Stimulated activated CD4-positive, alpha-beta T cell treated with anti-CD3 and anti-CD28 coated beads, Interleukin-2, amount 100 ng/mL, for 24 hours (primary cell): ENCODE measurements around the gene RIPOR1.
"Not testable (repeated sequence)": the region's sequence is repeated elsewhere in the genome, so short reads cannot be mapped to it uniquely, and the experiment has no call there.

Experiments
- DNase-seq, 2 donors: peaks; one replicate each; pipeline ENCODE4 v3.0.0-alpha.2; 2020

The RIPOR1 gene, protein sequence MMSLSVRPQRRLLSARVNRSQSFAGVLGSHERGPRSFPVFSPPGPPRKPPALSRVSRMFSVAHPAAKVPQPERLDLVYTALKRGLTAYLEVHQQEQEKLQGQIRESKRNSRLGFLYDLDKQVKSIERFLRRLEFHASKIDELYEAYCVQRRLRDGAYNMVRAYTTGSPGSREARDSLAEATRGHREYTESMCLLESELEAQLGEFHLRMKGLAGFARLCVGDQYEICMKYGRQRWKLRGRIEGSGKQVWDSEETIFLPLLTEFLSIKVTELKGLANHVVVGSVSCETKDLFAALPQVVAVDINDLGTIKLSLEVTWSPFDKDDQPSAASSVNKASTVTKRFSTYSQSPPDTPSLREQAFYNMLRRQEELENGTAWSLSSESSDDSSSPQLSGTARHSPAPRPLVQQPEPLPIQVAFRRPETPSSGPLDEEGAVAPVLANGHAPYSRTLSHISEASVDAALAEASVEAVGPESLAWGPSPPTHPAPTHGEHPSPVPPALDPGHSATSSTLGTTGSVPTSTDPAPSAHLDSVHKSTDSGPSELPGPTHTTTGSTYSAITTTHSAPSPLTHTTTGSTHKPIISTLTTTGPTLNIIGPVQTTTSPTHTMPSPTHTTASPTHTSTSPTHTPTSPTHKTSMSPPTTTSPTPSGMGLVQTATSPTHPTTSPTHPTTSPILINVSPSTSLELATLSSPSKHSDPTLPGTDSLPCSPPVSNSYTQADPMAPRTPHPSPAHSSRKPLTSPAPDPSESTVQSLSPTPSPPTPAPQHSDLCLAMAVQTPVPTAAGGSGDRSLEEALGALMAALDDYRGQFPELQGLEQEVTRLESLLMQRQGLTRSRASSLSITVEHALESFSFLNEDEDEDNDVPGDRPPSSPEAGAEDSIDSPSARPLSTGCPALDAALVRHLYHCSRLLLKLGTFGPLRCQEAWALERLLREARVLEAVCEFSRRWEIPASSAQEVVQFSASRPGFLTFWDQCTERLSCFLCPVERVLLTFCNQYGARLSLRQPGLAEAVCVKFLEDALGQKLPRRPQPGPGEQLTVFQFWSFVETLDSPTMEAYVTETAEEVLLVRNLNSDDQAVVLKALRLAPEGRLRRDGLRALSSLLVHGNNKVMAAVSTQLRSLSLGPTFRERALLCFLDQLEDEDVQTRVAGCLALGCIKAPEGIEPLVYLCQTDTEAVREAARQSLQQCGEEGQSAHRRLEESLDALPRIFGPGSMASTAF

DNA sequence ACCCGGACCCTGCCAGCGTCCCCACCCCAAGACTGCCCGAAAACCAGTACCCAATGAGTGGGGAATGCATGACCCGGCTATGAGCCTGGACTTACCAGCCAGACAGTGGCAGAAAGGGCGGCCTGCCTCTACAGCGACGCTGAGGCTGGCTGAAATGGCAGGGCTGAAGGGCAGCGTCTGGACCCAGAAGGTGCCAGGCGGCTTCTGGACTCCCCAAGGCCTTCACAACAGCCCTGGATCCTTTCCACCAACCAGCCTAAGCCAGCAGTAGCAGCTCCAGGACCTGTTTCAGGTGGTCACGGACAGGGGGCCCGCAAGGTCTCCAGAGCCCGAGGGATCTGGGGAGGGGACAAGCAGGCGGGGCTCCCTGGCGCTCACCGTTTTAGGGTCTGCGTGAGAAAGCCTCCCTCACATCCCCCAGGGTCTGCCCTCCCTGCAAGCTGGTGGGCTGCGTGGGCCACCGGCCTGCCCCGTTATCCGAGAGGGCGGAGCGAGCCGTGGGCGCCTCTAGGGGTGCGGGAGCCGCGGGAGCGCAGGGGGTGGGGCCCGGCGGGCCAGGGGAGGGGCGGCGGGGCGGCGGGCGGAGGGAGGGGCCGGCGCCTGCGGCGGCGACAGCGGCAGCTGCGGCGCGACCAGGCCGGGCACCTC lies at the start of gene RIPOR1:
RIPOR1 (plus strand) TSS at position 608 of the 648 bp plus-strand sequence. CDS start 9,618 bp downstream, outside the sequence.
- DNase-seq = peak; percentile 51 to 68

DNA sequence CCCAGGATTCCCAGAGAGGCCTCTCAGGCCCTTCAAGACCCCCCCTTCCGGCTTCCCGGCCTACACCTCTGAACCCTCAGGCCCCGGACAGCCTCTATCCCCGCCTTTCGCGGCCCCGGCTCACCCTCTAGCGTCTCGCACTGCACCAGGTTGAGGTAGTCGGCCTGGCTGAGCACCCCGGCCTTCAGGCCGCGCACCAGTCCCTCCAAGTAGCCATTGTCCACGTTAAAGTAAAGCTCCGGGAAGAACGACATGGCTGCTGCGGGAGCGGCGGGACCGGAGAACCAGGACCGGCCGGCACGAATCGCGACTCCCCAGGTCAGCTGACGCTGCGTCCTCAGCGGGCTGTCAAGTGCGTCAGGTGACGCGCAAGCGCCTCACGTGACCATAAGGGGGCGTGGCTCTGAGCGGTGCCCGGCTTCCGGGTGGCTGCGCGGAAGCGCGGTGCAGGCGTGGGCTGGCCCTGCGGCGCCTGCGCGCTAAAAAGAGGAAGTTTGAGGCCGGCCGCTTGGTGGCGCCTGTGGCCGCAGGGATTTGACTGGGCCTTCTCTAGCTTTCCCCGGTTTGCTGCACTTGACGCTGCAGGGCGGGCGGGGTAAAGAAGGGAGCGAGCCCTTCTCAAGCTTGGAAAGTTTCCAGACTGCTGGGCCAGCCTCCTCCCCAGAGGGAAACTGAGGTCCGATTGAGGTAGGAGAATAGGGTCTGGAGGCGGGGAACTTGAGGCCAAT lies 47.6 kb upstream of the RIPOR1 start, which contains the start of gene ATP6V0D1:
ATP6V0D1 (minus strand) TSS at position 325 of the 728 bp plus-strand sequence; CDS start at position 254, 71 bp downstream.
- DNase-seq = peak; percentile 99

DNA sequence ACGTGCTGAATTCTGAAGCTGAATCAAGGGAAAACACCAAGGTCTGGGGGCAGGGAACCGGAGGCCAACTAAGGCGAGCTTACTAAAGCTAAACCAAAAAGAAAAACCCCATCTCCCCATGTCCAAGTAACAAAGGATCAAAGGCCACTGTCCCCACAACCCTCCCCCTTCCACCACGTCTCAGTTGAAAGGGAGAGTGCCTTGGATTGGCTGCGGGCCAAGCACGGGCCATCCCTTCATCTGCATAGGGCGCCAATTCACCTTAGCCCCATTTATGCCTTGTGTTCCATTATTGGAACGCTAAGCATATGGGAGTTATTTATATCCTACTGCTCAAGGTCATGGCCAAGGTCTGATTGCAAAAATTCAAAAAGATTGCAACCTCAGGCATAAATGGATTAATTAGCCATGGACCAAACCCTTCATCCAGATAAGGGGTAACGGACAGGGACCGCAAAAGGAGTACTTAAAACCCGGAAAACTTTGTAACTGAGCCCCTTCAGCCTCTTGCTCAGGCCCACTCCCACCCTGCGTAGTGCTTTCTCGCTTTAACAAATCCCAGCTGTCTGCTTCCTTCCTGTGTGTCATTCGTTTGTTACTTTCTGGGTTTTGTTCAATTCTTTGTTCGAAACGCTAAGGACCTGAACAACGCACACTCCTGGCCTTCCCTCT lies 46.9 kb upstream of the RIPOR1 start:
- DNase-seq = peak; percentile 50 to 71

DNA sequence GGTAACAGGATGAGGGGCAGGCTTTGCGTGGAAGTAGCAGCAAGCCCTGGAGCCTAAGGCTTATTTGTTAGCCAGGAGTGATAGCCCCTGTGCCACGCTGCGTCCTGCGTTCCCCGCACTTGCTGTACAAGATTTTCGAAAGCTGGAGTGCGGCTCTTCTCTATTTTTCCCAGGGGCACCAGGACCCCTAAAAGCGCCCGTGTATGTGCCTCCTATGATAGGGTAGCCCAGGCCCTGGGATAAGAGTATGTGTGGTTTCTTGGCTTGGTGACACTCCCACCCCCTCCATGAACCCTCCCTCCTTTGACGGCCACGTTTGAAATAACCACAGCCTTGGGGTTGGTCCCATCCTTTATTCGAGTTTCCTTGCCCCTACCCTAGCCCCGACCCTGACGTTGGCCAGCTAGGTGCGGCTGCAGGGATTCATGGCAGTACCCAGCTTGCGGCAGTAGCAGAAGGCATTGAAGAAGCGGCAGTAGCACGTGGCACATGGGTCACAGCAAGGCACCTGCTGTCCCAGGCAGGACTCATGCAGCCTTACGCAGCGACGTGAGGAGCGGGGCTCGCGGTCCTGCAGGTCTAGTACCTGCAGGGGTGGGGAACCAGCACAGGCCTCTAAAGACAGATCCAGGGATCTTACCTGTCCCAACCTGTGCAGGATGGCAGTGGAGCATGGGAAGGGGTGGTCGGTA lies 46.2 kb upstream of the RIPOR1 start:
- peak; percentile 17 to 26 for DNase-seq

DNA sequence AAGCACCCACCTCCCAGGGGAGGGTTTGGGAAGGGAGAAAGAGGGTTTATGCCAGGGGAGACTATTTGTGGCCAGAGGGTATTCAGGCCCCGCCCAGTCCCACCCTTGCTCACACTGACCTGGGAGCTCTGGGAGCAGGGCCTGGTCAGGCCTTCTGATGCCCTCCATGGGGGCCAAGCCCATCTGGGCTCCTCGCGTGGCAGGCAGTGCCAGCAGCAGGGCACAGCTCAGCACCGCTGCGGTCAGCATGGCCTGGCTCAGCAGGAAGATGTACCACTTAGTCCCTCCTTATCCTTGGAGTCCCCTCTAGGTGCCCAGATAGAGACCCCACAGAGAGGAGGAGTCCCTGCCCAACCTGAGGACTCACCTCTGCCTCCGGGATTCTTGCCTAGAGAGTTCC lies 45.5 kb upstream of the RIPOR1 start, which contains the start of gene AGRP:
AGRP (minus strand) TSS at position 398 of the 400 bp plus-strand sequence; CDS start at position 249, 149 bp downstream.
- no peak for DNase-seq

DNA sequence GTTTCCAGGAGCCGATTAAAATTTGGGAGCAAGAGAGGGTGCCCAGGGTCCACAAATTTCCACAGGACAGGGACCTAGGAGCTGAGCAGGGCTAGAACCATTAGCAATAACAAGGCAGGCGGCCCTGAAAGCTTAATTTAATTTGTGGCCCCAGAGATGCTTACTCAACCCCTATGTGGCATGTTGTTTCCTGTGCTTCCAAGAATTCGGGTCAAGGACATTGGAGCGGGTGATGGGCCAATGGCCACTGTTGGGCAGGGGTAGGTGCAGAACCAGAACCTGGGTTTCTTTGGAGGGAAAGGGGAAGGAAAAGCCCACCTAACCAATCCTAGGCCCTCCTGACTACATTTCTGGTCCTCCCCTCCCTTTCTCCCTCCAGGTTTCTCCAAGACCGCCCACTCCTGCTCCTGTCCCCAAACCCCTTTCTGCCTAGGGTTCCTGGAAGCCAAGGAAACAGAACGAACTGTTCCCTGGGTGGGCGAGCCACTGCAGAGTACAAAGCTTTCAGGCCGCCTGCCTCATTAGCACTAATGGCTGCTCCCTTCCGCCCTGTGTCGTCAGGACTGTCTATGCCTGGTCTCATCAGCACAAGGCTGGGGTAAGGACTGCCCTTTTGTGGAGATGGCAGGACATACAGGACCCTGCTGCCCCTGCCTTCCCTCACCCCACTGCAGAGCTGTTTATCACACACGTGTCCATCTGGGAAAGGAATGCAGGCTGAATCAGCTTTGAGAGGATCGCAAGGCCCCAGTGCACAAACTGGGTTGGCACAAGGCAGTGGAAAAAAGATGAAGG lies 44.7 kb upstream of the RIPOR1 start:
- DNase-seq = no peak

DNA sequence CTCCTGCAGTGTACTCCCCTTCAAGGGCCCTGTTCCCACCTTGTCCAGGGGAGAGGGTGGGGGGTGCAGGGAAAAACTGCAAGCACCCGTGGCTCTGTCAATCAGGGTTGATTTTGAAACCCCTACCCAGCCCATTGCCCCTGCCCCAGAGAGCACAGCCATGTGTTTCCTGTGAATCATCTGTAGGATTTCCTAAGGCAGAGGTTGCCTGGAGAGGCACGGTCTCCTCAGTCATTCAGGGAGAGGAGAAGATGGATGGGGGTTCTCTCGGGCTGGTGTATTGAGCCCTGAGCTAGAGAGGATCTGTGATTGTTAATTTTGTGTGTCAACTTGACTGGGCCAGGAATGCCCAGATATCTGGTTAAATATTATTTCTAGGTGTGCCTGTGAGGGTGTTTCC lies 41.8 kb upstream of the RIPOR1 start:
- no peak for DNase-seq

DNA sequence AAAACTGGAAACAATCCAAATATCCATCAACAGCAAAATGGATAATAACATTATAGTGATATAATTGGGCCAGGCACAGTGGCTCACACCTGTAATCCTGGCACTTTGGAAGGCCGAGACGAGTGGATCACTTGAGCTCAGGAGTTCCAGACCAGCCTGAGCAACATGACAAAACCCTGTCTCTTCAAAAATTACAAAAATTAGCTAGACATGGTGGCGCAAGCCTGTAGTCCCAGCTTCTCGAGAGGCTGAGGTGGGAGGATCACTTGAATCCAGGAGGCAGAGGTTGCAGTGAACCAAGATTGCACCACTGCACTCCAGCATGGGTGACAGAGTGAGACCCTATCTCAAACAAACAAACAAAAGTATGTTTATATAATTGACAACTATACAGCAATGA lies 41.1 kb upstream of the RIPOR1 start:
- DNase-seq = not testable (repeated sequence)

DNA sequence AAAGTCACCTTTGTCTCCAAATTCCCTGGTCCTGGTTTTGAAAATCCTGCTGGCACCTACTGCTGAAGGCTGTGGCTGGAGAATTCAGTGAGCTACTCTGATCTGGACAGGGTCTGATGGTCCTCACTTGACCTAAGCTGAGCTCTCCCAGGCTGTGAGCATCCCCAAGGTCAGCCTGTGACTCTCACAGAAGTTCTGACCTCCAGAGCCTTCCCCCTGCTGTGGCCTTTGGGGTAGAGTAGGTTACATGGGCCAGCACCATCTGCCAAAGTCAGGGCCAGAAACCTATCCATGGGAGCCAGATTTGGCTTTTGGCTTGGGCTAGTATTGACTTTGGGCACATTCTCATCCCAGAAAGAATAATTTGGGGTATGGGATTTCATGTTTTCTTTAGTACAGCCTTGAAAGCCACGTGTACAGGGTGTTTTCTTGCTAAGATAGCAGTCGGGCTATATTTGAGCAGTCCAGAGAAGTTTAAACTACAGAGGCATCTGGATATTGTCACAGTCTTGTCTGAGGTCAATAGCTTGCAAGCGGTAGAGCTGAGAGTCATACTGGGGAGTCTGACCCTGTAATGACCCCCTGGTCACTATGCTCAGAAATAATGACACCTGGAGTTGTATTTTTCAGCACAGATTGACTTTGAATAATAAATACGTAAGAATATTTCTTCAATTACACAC lies 39.1 kb upstream of the RIPOR1 start:
- no peak for DNase-seq

DNA sequence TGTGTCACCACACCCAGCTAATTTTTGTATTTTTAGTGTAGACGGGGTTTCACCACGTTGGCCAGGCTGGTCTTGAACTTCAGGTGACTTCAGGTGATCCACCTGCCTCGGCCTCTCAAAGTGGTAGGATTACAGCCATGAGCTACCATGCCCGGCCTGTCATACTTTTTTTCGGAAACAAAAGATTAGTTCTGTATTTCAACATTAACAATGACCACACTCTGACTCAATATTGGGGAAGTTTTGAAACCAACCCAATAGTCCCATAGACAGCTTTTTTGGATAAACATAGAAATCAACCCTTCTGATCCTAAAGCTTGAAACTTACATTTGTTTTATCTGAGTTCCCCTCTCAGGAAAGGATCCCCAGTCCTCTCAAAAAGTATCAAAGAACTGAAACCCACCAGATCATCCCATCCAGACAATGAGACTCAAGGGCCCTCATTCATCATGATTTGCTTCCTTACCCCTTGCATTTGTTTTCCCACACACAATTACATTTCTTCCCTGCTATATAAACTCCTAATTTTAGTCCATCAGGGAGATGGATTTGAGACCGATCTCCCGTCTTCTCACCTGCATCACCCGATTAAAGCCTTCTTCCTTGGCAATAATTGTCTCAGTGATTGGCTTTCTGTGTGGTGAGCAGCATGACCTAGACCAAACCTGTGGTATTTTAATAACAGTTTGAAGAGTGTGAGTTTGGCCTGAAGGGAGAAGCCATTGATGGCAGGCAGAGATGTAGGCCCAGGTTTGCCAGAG lies 38.1 kb upstream of the RIPOR1 start:
- no peak for DNase-seq

DNA sequence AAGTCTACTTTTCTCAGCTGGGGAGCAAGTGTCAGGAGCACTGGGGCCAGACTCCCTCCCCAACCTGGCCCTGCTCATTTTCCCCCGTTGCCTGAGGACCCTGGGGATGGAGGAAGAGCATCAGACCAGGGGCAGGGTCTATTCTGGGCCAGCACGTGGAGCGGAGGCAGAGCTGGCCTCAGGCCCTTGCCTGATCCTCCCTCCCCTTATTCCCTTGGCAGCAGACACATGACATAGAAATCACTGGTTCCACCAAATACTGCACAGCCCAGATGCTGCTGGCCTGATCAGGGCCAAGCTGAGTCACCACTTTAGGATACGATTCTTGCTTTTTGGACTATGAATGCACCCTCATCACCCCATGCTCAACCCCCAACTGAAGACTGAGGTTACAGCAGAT lies 29.5 kb upstream of the RIPOR1 start:
- DNase-seq = no peak

DNA sequence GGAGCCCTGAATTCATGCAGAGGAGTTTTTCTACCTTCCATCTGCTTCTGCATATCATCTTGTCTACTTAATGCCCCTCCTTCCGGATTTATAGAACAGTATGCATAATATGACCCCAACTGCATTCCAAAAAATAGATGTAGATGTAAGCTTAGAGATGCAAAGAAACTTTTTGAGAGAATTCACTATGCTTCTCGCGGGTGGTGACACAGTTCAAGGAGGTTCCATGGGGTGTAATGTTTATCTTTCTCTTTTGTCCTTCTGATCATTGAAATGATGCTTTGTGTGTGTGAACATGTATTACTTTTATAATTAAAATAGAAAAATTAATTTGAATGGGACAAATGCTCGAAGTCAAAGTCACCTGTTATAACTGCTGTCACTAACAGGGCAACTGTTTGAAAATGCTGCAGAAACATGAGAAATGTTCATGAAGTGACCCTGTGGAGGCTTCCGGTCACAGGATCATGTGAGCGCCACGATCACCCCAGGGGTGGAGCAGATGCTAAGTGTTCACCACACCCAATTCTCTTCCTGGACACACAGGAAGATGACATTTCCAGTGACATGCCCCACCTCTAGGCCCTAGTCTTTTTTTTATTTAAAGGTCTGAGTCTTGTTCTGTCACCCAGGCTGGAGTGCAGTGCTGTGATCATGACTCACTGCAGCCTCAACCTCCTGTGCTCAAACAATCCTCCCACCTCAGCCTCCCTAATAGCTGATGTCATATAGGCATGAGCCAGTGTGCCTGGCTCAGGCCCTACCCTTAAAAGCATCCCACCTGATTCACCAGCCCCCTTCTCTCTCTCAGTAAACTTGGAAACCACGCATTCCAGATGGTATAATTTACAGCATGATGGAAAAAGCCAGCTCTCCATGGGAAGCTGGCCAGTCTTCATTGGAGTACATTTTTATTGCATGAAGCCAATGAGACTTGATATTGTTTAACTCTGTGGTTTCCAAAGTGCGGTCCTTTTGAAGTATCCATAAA lies 24.3 kb upstream of the RIPOR1 start:
- peak in 1 of 2 donors; percentile 14 for DNase-seq

DNA sequence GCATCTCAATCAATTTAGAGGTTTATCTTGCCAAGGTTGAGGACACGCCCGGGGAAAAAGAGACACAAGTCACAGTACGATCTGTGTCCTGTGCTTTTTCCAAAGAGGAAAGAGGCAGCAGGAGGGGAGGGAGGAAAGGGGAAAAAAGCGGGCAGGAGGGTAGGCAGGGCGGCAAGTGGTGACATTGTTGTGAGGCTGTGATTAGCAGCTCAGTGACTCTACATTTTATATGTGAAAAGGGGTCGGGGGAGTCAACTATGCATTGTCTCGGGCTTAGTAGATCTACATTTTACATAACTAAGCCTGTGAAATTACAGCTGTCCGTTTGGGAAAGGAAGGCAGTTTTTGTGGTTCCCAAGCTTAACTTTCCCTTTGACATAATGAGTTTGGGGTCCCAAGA lies 22.2 kb upstream of the RIPOR1 start:
- no peak for DNase-seq

DNA sequence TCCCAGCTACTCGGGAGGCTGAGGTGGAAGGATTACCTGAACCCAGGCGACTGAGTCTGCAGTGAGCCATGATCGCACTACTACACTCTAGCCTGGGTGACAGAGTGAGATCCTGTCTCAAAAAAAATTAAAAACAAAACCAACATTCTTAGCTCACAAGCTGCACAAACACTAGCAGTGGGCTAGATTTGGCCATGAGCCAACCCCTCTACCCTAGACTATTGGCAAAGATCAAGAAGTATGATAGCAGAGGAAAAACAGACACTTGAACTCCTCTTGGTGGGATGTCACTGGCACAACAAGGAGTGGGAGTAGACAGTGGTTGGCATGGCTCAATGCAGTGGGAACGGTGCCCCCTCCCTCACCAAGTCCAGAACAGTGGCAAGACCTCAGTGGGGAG lies 19.6 kb upstream of the RIPOR1 start:
- no peak for DNase-seq

DNA sequence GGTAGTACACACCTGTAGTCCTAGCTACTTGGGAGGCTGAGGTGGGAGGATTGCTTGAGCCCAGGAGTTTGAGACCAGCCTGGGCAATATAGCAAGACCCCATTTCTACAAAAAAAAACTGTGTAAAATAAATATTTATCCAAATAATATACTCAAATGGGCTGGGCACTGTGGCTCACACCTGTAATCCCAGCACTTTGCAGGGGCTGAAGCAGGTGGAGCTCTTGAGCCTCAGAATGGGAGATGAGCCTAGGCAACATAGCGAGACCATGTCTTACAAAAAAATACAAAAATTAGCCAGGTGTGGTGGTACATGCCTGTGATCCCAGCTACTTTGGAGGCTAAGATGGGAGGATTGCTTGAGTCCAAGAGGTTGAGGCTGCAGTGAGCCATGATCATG lies 14.7 kb upstream of the RIPOR1 start:
- not testable (repeated sequence) for DNase-seq

DNA sequence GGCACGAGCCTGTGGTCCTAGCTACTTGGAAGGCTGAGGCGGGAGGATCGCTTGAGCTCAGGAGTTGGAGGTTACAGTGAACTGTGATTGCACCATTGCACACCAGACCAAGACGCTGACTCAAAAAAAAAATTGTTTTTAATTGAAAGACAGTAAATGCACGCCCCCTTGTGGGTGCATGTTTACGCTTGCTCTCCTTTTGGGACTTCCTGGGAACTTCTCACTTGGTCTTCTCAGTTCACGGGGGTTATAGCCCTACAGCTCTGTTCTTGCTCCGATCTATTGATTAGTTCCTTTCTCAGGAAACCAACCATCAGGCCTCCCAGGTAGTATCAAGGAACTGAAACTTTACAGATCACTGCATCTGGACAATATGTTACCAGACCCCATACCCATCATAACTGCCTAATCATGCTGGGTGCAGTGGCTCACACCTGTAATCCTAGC lies 14.2 kb upstream of the RIPOR1 start:
- DNase-seq = peak; percentile 83 to 86
